H1 (cell line): ENCODE measurements around the gene GGT6. TPM values are rescaled to one million over a fixed set of nuclear protein-coding genes. Genes with fewer than 3 reads are reported as not detected.

Experiments used
- CTCF ChIA-PET: fragments of 300-600 bp; sonication (Branson Sonifier 250); formaldehyde crosslinking; loops from one replicate; lab custom pipeline; 2021; ENCODE audit not compliant: partially characterized antibody; lab: Charles Lee
- POLR2A ChIA-PET: fragments of 300-600 bp; sonication (Branson Sonifier 250); formaldehyde crosslinking; loops from one replicate; lab custom pipeline; 2021; ENCODE audit warnings: inconsistent platforms; ENCODE audit not compliant: partially characterized antibody; lab: Charles Lee
- DNase-seq, 2 experiments: peaks; one replicate each; pipeline versions ENCODE4 v3.0.0 to v3.0.0-alpha.2; 2010 to 2022; ENCODE audit warnings: low spot score in 2 of 2, low read depth in 1 of 2, mixed read lengths in 1 of 2
- FAIRE-seq: peaks from 2 replicates; lab custom pipeline; 2011; peaks lifted over from hg19 to GRCh38; lab: Jason Lieb, UNC
- H2AFZ ChIP-seq: 2 replicates; pipeline ENCODE4 v1.8.1; 2012; ENCODE audit warnings: low read length, inconsistent platforms
- H2AK5ac ChIP-seq: 2 replicates; pipeline ENCODE4 v1.6.1; 2013; ENCODE audit warnings: low read depth, low read length
- H2BK120ac ChIP-seq: replicated peaks from 2 replicates; pipeline ENCODE3; 2013; ENCODE audit warnings: low read depth, low read length, inconsistent platforms
- H2BK12ac ChIP-seq: 2 replicates; pipeline ENCODE4 v1.6.1; 2013; ENCODE audit warnings: low read depth, low read length
- H2BK15ac ChIP-seq: 2 replicates; pipeline ENCODE4 v1.6.1; 2013; ENCODE audit warnings: low read length
- H2BK20ac ChIP-seq: 2 replicates; pipeline ENCODE4 v1.6.1; 2013; ENCODE audit warnings: low read length
- H2BK5ac ChIP-seq: 2 replicates; pipeline ENCODE4 v1.6.1; 2013; ENCODE audit warnings: low read depth, low read length
- H3K14ac ChIP-seq: 2 replicates; pipeline ENCODE4 v1.6.1; 2013; ENCODE audit warnings: inconsistent platforms; ENCODE audit not compliant: insufficient read length
- H3K18ac ChIP-seq: 2 replicates; pipeline ENCODE4 v1.6.1; 2013; ENCODE audit warnings: low read length; ENCODE audit errors: extremely low read depth
- H3K23ac ChIP-seq: 2 replicates; pipeline ENCODE4 v1.6.1; 2013; ENCODE audit warnings: inconsistent platforms; ENCODE audit not compliant: insufficient read length
- H3K23me2 ChIP-seq: 2 replicates; pipeline ENCODE4 v1.6.1; 2013; ENCODE audit warnings: low read depth, low read length
- H3K27ac ChIP-seq: 2 replicates; pipeline ENCODE4 v1.6.1; 2011; ENCODE audit warnings: low read depth, low read length, inconsistent platforms
- H3K27me3 ChIP-seq, 4 experiments: replicated peaks in 1 of 4; 1 replicate in 1 of 4; 2 replicates in 3 of 4; pipeline versions ENCODE4 v1.6.1 to v1.8.1; 2011 to 2013; ENCODE audit warnings: low read length in 3 of 4, mild to moderate bottlenecking in 3 of 4, inconsistent platforms in 2 of 4, mixed read lengths in 2 of 4, moderate library complexity in 1 of 4; ENCODE audit not compliant: control insufficient read depth in 3 of 4, insufficient read depth in 3 of 4; ENCODE audit errors: extremely low read depth in 1 of 4
- H3K36me3 ChIP-seq, 4 experiments: 2 replicates each; pipeline versions ENCODE4 v1.6.1 to v1.8.1; 2011 to 2013; ENCODE audit warnings: mild to moderate bottlenecking in 4 of 4, low read length in 3 of 4, moderate library complexity in 2 of 4, control low read depth in 1 of 4, inconsistent platforms in 1 of 4; ENCODE audit not compliant: insufficient read depth in 4 of 4, control insufficient read depth in 2 of 4
- H3K4ac ChIP-seq: replicated peaks from 2 replicates; pipeline ENCODE3; 2013; ENCODE audit warnings: low read length, low read depth, mixed read lengths, inconsistent platforms; ENCODE audit not compliant: insufficient read length
- H3K4me1 ChIP-seq, 4 experiments: replicated peaks in 1 of 4; 1 replicate in 1 of 4; 2 replicates in 3 of 4; pipeline versions ENCODE4 v1.6.1 to v1.8.1; 2011 to 2013; ENCODE audit warnings: low read length in 3 of 4, inconsistent platforms in 2 of 4, mixed read lengths in 1 of 4; ENCODE audit not compliant: insufficient read depth in 4 of 4, control insufficient read depth in 3 of 4
- H3K4me2 ChIP-seq, 2 experiments: 2 replicates each; pipeline versions ENCODE4 v1.6.1 to v1.8.1; 2011 to 2013; ENCODE audit warnings: low read depth in 2 of 2, low read length in 2 of 2, control low read depth in 1 of 2, inconsistent platforms in 1 of 2, mild to moderate bottlenecking in 1 of 2; ENCODE audit not compliant: insufficient read depth in 1 of 2
- H3K4me3 ChIP-seq, 4 experiments: fragments of 200-600, 300-600 bp in 1 of 4; sonication (generic), shearing (Covaris generic), sonication (Bioruptor Twin) in 1 of 4; 2 replicates each; pipeline versions ENCODE4 v1.5.1 to v1.8.1; 2011 to 2016; ENCODE audit warnings: low read length in 4 of 4, low read depth in 3 of 4, control low read depth in 2 of 4, inconsistent platforms in 2 of 4, mild to moderate bottlenecking in 2 of 4, mixed read lengths in 1 of 4, moderate library complexity in 1 of 4; ENCODE audit not compliant: insufficient read depth in 2 of 4; ENCODE audit errors: extremely low read depth in 1 of 4
- H3K56ac ChIP-seq: replicated peaks from 2 replicates; pipeline ENCODE3; 2013; ENCODE audit warnings: low read depth, mild to moderate bottlenecking, mixed read lengths, low read length, inconsistent platforms; ENCODE audit not compliant: insufficient read length
- H3K79me1 ChIP-seq: 2 replicates; pipeline ENCODE4 v1.6.1; 2013; ENCODE audit warnings: low read depth, low read length, control low read depth
- H3K79me2 ChIP-seq, 2 experiments: 2 replicates each; pipeline versions ENCODE4 v1.6.1 to v1.8.1; 2012 to 2013; ENCODE audit warnings: low read length in 2 of 2, mild to moderate bottlenecking in 2 of 2, inconsistent platforms in 1 of 2; ENCODE audit not compliant: insufficient read depth in 2 of 2, control insufficient read depth in 1 of 2
- H3K9ac ChIP-seq, 4 experiments: replicated peaks in 1 of 4; 1 replicate in 1 of 4; 2 replicates in 3 of 4; pipeline versions ENCODE4 v1.6.1 to v1.8.1; 2011 to 2013; ENCODE audit warnings: low read depth in 3 of 4, low read length in 3 of 4, control low read depth in 2 of 4, mild to moderate bottlenecking in 2 of 4, moderate library complexity in 2 of 4, inconsistent platforms in 1 of 4; ENCODE audit errors: extremely low read depth in 1 of 4
- H3K9me3 ChIP-seq, 2 experiments: 2 replicates each; pipeline versions ENCODE4 v1.6.1 to v1.8.1; 2012 to 2013; ENCODE audit warnings: mild to moderate bottlenecking in 2 of 2, moderate library complexity in 2 of 2, control low read depth in 1 of 2, inconsistent platforms in 1 of 2, low read depth in 1 of 2, low read length in 1 of 2, mixed read lengths in 1 of 2; ENCODE audit not compliant: insufficient read depth in 2 of 2
- H4K20me1 ChIP-seq, 2 experiments: replicated peaks in 1 of 2; 2 replicates each; pipeline versions ENCODE3 to v1.8.1; 2011 to 2013; ENCODE audit warnings: inconsistent platforms in 2 of 2, low read length in 2 of 2, mild to moderate bottlenecking in 1 of 2; ENCODE audit not compliant: insufficient read depth in 2 of 2, control insufficient read depth in 1 of 2
- H4K5ac ChIP-seq: 2 replicates; pipeline ENCODE4 v1.6.1; 2013; ENCODE audit warnings: low read length, low read depth, mixed read lengths, inconsistent platforms; ENCODE audit not compliant: insufficient read length
- H4K8ac ChIP-seq: 2 replicates; pipeline ENCODE4 v1.8.0; 2013; ENCODE audit warnings: mild to moderate bottlenecking, moderate library complexity, low read length, inconsistent platforms; ENCODE audit not compliant: insufficient read depth; ENCODE audit errors: extremely low read depth
- H4K91ac ChIP-seq: replicated peaks from 2 replicates; pipeline ENCODE3; 2013; ENCODE audit warnings: low read length, mixed read lengths, inconsistent platforms; ENCODE audit not compliant: insufficient read length
- BRCA1 ChIP-seq: IDR thresholded peaks from 2 replicates; pipeline ENCODE4 v1.6.1; 2012; ENCODE audit warnings: low read depth, low read length, improper control_type of control experiment
- CBX8 ChIP-seq: fragments of 300-800, 300-1000 bp; sonication (generic); IDR thresholded peaks from 2 replicates; pipeline ENCODE4 v1.7.1; 2016; ENCODE audit warnings: low read depth, low read length, borderline replicate concordance
- CREB1 ChIP-seq: IDR thresholded peaks from 2 replicates; pipeline ENCODE4 v1.6.1; 2012; ENCODE audit warnings: inconsistent platforms
- EGR1 ChIP-seq: IDR thresholded peaks from 2 replicates; pipeline ENCODE4 v1.6.1; 2011; ENCODE audit warnings: low read depth, low read length, borderline replicate concordance
- EZH2 ChIP-seq: fragments of 200-600 bp; sonication (generic); IDR thresholded peaks from 2 replicates; pipeline ENCODE4 v1.7.1; 2012; ENCODE audit warnings: low read depth, mild to moderate bottlenecking, moderate library complexity, low read length, inconsistent platforms; ENCODE audit not compliant: severe bottlenecking
- POU5F1 ChIP-seq: IDR thresholded peaks from 2 replicates; pipeline ENCODE4 v1.6.1; 2011; ENCODE audit warnings: low read depth, mild to moderate bottlenecking, low read length, moderate library complexity
- WGBS, 2 experiments: shearing (Covaris generic) in 1 of 2; methylation state at CpG; one replicate each; pipeline versions ENCODE4 v1.1.6 to v1.1.7; 2013 to 2015; ENCODE audit warnings: low lambda C conversion rate in 2 of 2, mixed read lengths in 2 of 2, inconsistent platforms in 1 of 2, low coverage in 1 of 2, missing lambda C conversion rate in 1 of 2; ENCODE audit not compliant: insufficient replicate concordance in 2 of 2, insufficient coverage in 1 of 2, insufficient read length in 1 of 2; ENCODE audit errors: extremely low coverage in 1 of 2, missing lambda C conversion rate in 1 of 2; 5-methylcytosine and 5-hydroxymethylcytosine counted together
- polyA plus RNA-seq, 7 experiments: library from polyadenylated mRNA; depleted of rRNA in 3 of 7; stranded (reverse) in 5 of 7; unstranded in 2 of 7; fragments of >200 nt in 5 of 7; fragments of 200-250 nt in 2 of 7; gene quantifications; 1 replicate in 5 of 7; 2 replicates in 1 of 7; 4 replicates in 1 of 7; pipeline versions ENCODE4 v1.2.1 to v1.2.3, GENCODE V29; 2011 to 2013; ENCODE audit warnings: missing spikeins in 2 of 7, mixed read lengths in 2 of 7
- total RNA-seq: library from RNA; stranded (reverse); fragmentation: NEBNext Ultra II Directional; extraction: Animal tissue kit (Norgen Biotek cat#: 25700); gene quantifications from 2 replicates; pipeline ENCODE4 v1.2.1, GENCODE V29; 2021

GGT6 gene
- total and polyA plus RNA-seq, 2 of the 8 experiments (the other 6 are each of a cell fraction or from before 2014, with no cell fraction given) = 0.18 TPM; not detected in 1

GRCh38 chr17:4514779-4515178 lies 45.6 kb downstream of the GGT6 start:
- no peak overlapping the region for H3K4me3 ChIP-seq
- H3K36me3 ChIP-seq = no peaks in the 10 kb centered on the region
- H3K23me2 ChIP-seq = no peaks in the 10 kb centered on the region
- H4K5ac ChIP-seq = no peak overlapping the region
- peak overlapping the region; percentile 13; the same call in 1 of the 2 replicates for H3K18ac ChIP-seq
- H2BK15ac ChIP-seq = 0 out of 2 replicates have a peak overlapping the region, but pooled peaks have one; percentile 2
- no peak overlapping the region for H2BK20ac ChIP-seq
- H2BK5ac ChIP-seq = peak overlapping the region; percentile 60; the same call in 1 of the 2 replicates
- H3K4me2 ChIP-seq = no peak overlapping the region
- FAIRE-seq (no peak), DNase-seq (no peak)
- H3K23ac ChIP-seq = no peak overlapping the region
- ChIA-PET POLR2A (interaction anchor here (37.1 kb wide), 1 partner anchor 32 kb away, joined by 546 read pairs; the partner anchor contains the start of genes GGT6 and MYBBP1A), CTCF (interaction anchor here (0.7 to 1.4 kb wide), 6 partner anchors 8 to 91 kb away, joined by 3 to 5 read pairs (median 4); no protein-coding TSS in a partner anchor)
- no peaks in the 10 kb centered on the region for H3K79me2 ChIP-seq
- H2AK5ac ChIP-seq = no peak overlapping the region
- H3K27ac ChIP-seq = no peak overlapping the region
- 80% methylated on average over 9 of the region's 11 CpGs; no CpG with 5 or more reads in 1 of the 2 experiments for WGBS, 2 experiments
- H3K14ac ChIP-seq = no peak overlapping the region
- H3K27me3 ChIP-seq = no peaks in the 10 kb centered on the region; a peak in 3 of 7 replicates
- no peak overlapping the region for H3K56ac ChIP-seq
- no peak overlapping the region for H4K8ac ChIP-seq
- peaks cover 0 to 13% (median 9%) of the 10 kb centered on the region in 4 experiments; a peak in 5 of 7 replicates for H3K4me1 ChIP-seq
- H4K91ac ChIP-seq = no peak overlapping the region
- H2BK120ac ChIP-seq = no peak overlapping the region
- H2AFZ ChIP-seq = no peak overlapping the region
- no peak overlapping the region for H3K4ac ChIP-seq
- H4K20me1 ChIP-seq = no peaks in the 10 kb centered on the region
- H3K9me3 ChIP-seq = no peaks in the 10 kb centered on the region
- H2BK12ac ChIP-seq = no peak overlapping the region; the same call in 1 of the 2 replicates
- H3K79me1 ChIP-seq = no peaks in the 10 kb centered on the region
- H3K9ac ChIP-seq = no peak overlapping the region
- TF ChIP-seq EGR1 (no peak), CREB1 (no peak), CBX8 (no peak), EZH2 (no peak), BRCA1 (no peak), POU5F1 (no peak)
